HG03025 (cell line): ENCODE measurements around the gene HORMAD2.
"Not testable (repeated sequence)": the region's sequence is repeated elsewhere in the genome, so short reads cannot be mapped to it uniquely, and the experiment has no call there.

Experiments used
- ATAC-seq: cut with Tn5 transposase; IDR thresholded peaks from one replicate; pipeline ENCODE4 v1.9.1; 2021; ENCODE audit warnings: mild to moderate bottlenecking, moderate library complexity; ENCODE audit not compliant: unreplicated experiment, low FRiP score

The HORMAD2 gene

GRCh38 chr22:30205281-30206115 is 125.2 kb downstream of the HORMAD2 start:
- ATAC-seq = no peak

GRCh38 chr22:30206944-30207343 is 126.7 kb downstream of the HORMAD2 start:
- no peak for ATAC-seq

GRCh38 chr22:30208631-30209603 is 128.7 kb downstream of the HORMAD2 start:
- no peak for ATAC-seq

- no peak for ATAC-seq
These were observed 129.4 kb downstream of the HORMAD2 start for GRCh38 chr22:30209642-30210041.

GRCh38 chr22:30210235-30210909 is 130.1 kb downstream of the HORMAD2 start:
- no peak for ATAC-seq

- ATAC-seq = no peak
These were observed 131.0 kb downstream of the HORMAD2 start for GRCh38 chr22:30211124-30211820.

- no peak for ATAC-seq
These were observed 132.2 kb downstream of the HORMAD2 start for GRCh38 chr22:30212363-30212995.

GRCh38 chr22:30212996-30213441 is 132.8 kb downstream of the HORMAD2 start:
- no peak for ATAC-seq

GRCh38 chr22:30214703-30215407 is 134.6 kb downstream of the HORMAD2 start:
- ATAC-seq = no peak

- ATAC-seq = not testable (repeated sequence)
These were observed 136.0 kb downstream of the HORMAD2 start for GRCh38 chr22:30216272-30216671.

GRCh38 chr22:30216710-30217109 is 136.4 kb downstream of the HORMAD2 start:
- no peak for ATAC-seq

GRCh38 chr22:30217698-30218560 is 137.7 kb downstream of the HORMAD2 start:
- ATAC-seq = no peak

- no peak for ATAC-seq
These were observed 138.9 kb downstream of the HORMAD2 start for GRCh38 chr22:30219049-30219654.

- no peak for ATAC-seq
These were observed 139.5 kb downstream of the HORMAD2 start for GRCh38 chr22:30219668-30220278.

GRCh38 chr22:30220338-30221012 is 140.2 kb downstream of the HORMAD2 start:
- ATAC-seq = no peak

GRCh38 chr22:30221121-30221992 is 141.1 kb downstream of the HORMAD2 start:
- ATAC-seq = no peak
